ENCODE results near the gene PALLD. TPM values are rescaled to one million over a fixed set of nuclear protein-coding genes. Genes with fewer than 3 reads are reported as not detected.

PALLD gene
- total RNA-seq, 1 experiment from 2014 or later: 6.5 TPM

- Histone ChIP-seq H3K4me1 (ENCODE audit: control insufficient read depth, insufficient read depth, low read length) (no peaks in the 10 kb centered on the region), H3K27ac (ENCODE audit: low read length) (no peak overlapping the region), H3K9me3 (ENCODE audit: control insufficient read depth, insufficient read depth, low read depth, low read length) (no peaks in the 10 kb centered on the region), H3K36me3 (ENCODE audit: control insufficient read depth, insufficient read depth, low read length) (no peaks in the 10 kb centered on the region), H3K27me3 (ENCODE audit: control insufficient read depth, insufficient read depth, low read length) (no peaks in the 10 kb centered on the region), H3K4me3 (ENCODE audit: low read depth in 2 of 2, low read length in 2 of 2) (no peak overlapping the region)
- ChIA-PET POLR2A (no interaction called here), CTCF (no interaction called here)
- BruUV-seq (replicated peaks): no TSS peak
- intact Hi-C loops (cut with micrococcal nuclease; ENCODE audit: unreplicated experiment): no loop called here
- no peak for TF ChIP-seq SIN3A (IDR thresholded peaks at IDR 0.05; ENCODE audit: borderline replicate concordance, insufficient read depth, low read depth, low read length)
- no peak for TF ChIP-seq TCF7L2 (IDR thresholded peaks at IDR 0.05; ENCODE audit: low read depth, low read length)
- TF ChIP-seq REST (IDR thresholded peaks at IDR 0.05; ENCODE audit: insufficient read depth in 1 of 2, low read depth in 2 of 2, low read length in 1 of 2): no peak
- no peak for TF ChIP-seq CTCF (IDR thresholded peaks at IDR 0.05)
- no peak for TF ChIP-seq POLR2AphosphoS5 (IDR thresholded peaks at IDR 0.05; ENCODE audit: low read depth, low read length)
- ATAC-seq (no peak), DNase-seq (ENCODE audit: low read depth, low spot score) (no peak)
- in situ Hi-C loops (cut with HindIII; ENCODE audit: low pct_unique_long_range_greater_than_20kb, low sequenced_read_pairs): no loop called here
These were observed 176.6 kb downstream of the PALLD start for GRCh38 chr4:168673476-168673875.

DNA sequence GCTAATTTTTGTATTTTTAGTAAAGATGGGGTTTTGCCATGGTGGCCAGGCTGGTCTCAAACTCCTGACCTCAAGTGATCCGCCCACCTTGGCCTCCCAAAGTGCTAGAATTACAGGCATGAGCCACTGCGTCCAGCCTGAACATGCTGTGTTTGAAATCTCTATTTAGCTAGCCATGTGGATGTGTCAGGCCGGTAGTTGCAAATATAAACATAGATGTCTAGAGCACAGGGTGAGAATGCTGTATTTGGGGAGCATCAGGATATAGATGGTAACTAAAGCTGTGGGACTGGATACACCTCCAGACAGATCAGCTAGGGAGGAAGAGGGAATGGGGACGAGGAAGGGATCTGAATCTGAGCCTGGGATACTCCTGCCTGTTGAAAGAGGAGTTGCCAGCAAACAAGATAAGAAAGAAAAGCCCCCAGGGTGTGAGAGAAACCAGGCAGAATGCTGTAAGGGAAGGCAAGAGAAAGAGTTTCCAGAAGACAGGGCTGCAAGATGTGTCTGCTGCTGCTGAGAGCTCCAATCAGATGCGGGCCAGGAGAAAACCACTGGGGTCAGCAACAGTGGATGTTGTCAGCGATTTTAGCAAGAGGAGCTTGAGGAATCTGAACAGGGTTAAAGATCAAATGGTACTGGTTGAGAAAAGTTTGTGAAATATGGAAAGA is 177.4 kb downstream of the PALLD start:
- Histone ChIP-seq H3K27me3 (ENCODE audit: control insufficient read depth, insufficient read depth, low read length) (no peaks in the 10 kb centered on the region), H3K9me3 (ENCODE audit: control insufficient read depth, insufficient read depth, low read depth, low read length) (no peaks in the 10 kb centered on the region), H3K27ac (ENCODE audit: low read length) (no peak overlapping the region), H3K4me1 (ENCODE audit: control insufficient read depth, insufficient read depth, low read length) (no peaks in the 10 kb centered on the region), H3K36me3 (ENCODE audit: control insufficient read depth, insufficient read depth, low read length) (no peaks in the 10 kb centered on the region), H3K4me3 (ENCODE audit: low read depth in 2 of 2, low read length in 2 of 2) (no peak overlapping the region)
- in situ Hi-C loops (cut with HindIII; ENCODE audit: low pct_unique_long_range_greater_than_20kb, low sequenced_read_pairs): no loop called here
- no TSS peak for BruUV-seq (replicated peaks)
- no peak for TF ChIP-seq CTCF (IDR thresholded peaks at IDR 0.05)
- no peak for TF ChIP-seq REST (IDR thresholded peaks at IDR 0.05; ENCODE audit: insufficient read depth in 1 of 2, low read depth in 2 of 2, low read length in 1 of 2)
- TF ChIP-seq TCF7L2 (IDR thresholded peaks at IDR 0.05; ENCODE audit: low read depth, low read length): no peak
- TF ChIP-seq SIN3A (IDR thresholded peaks at IDR 0.05; ENCODE audit: borderline replicate concordance, insufficient read depth, low read depth, low read length): no peak
- TF ChIP-seq POLR2AphosphoS5 (IDR thresholded peaks at IDR 0.05; ENCODE audit: low read depth, low read length): no peak
- intact Hi-C loops (cut with micrococcal nuclease; ENCODE audit: unreplicated experiment): no loop called here
- DNase-seq (ENCODE audit: low read depth, low spot score) (no peak), ATAC-seq (no peak)
- ChIA-PET POLR2A (no interaction called here), CTCF (no interaction called here)

Data from Panc1 (cell line).